ENCODE data around the gene FXYD6.

The FXYD6 gene

GRCh38 chr11:117817368-117818040, 59.0 kb downstream of the FXYD6 start:
- Histone ChIP-seq H2AFZ (ENCODE audit: low read depth) (peak overlapping the region; percentile 75), H3K36me3 (ENCODE audit: insufficient read depth) (no peaks in the 10 kb centered on the region)

GRCh38 chr11:117816846-117817367, 59.6 kb downstream of the FXYD6 start:
- Histone ChIP-seq H4K20me1 (ENCODE audit: insufficient read depth) (no peaks in the 10 kb centered on the region), H3K4me1 (ENCODE audit: low read depth, poor library complexity, severe bottlenecking) (peaks cover 45% of the 10 kb centered on the region), H3K27ac (no peak overlapping the region), H3K27me3 (ENCODE audit: insufficient read depth, low read depth) (no peaks in the 10 kb centered on the region), H3K36me3 (ENCODE audit: insufficient read depth) (no peaks in the 10 kb centered on the region), H2AFZ (ENCODE audit: low read depth) (peak overlapping the region; percentile 75; the same call in 1 of the 2 replicates), H3K4me3 (IDR thresholded peaks at IDR 0.05; ENCODE audit: insufficient read depth, low read depth, low read length) (no peak overlapping the region), H3K79me2 (ENCODE audit: insufficient read depth, low read depth) (no peaks in the 10 kb centered on the region), H3K4me2 (no peak overlapping the region), H3K9ac (no peak overlapping the region)
- TF ChIP-seq CTCF (conservative IDR thresholded peaks at IDR 0.05; ENCODE audit: low read depth, low read length) = no peak

More at GRCh38 chr11:117817368-117818040, 59.0 kb downstream of the FXYD6 start:
- Histone ChIP-seq H3K27me3 (ENCODE audit: insufficient read depth, low read depth) (no peaks in the 10 kb centered on the region), H3K27ac (no peak overlapping the region; the same call in 1 of the 2 replicates), H3K79me2 (ENCODE audit: insufficient read depth, low read depth) (no peaks in the 10 kb centered on the region), H4K20me1 (ENCODE audit: insufficient read depth) (no peaks in the 10 kb centered on the region), H3K9ac (no peak overlapping the region), H3K4me3 (IDR thresholded peaks at IDR 0.05; ENCODE audit: insufficient read depth, low read depth, low read length) (no peak overlapping the region), H3K4me1 (ENCODE audit: low read depth, poor library complexity, severe bottlenecking) (peaks cover 45% of the 10 kb centered on the region), H3K4me2 (no peak overlapping the region; the same call in 1 of the 2 replicates)
- peak; percentile 90 for TF ChIP-seq CTCF (conservative IDR thresholded peaks at IDR 0.05; ENCODE audit: low read depth, low read length)

GRCh38 chr11:117816151-117816741, 60.2 kb downstream of the FXYD6 start:
- Histone ChIP-seq H3K4me3 (IDR thresholded peaks at IDR 0.05; ENCODE audit: insufficient read depth, low read depth, low read length) (no peak overlapping the region), H3K79me2 (ENCODE audit: insufficient read depth, low read depth) (no peaks in the 10 kb centered on the region), H3K27me3 (ENCODE audit: insufficient read depth, low read depth) (no peaks in the 10 kb centered on the region), H3K27ac (peak overlapping the region; percentile 85), H3K9ac (peak overlapping the region; percentile 49; the same call in 1 of the 2 replicates), H3K4me1 (ENCODE audit: low read depth, poor library complexity, severe bottlenecking) (peaks cover 45% of the 10 kb centered on the region), H3K4me2 (peak overlapping the region; percentile 38), H3K36me3 (ENCODE audit: insufficient read depth) (no peaks in the 10 kb centered on the region), H2AFZ (ENCODE audit: low read depth) (peak overlapping the region; percentile 66; the same call in 1 of the 2 replicates), H4K20me1 (ENCODE audit: insufficient read depth) (no peaks in the 10 kb centered on the region)
- TF ChIP-seq CTCF (conservative IDR thresholded peaks at IDR 0.05; ENCODE audit: low read depth, low read length) = no peak

- Histone ChIP-seq H3K4me3 (IDR thresholded peaks at IDR 0.05; ENCODE audit: insufficient read depth, low read depth, low read length) (no peak overlapping the region), H3K4me2 (peak overlapping the region; percentile 38), H3K27ac (peak overlapping the region; percentile 85), H3K4me1 (ENCODE audit: low read depth, poor library complexity, severe bottlenecking) (peaks cover 45% of the 10 kb centered on the region), H3K36me3 (ENCODE audit: insufficient read depth) (no peaks in the 10 kb centered on the region), H3K9ac (peak overlapping the region; percentile 49), H3K27me3 (ENCODE audit: insufficient read depth, low read depth) (no peaks in the 10 kb centered on the region), H3K79me2 (ENCODE audit: insufficient read depth, low read depth) (no peaks in the 10 kb centered on the region), H4K20me1 (ENCODE audit: insufficient read depth) (no peaks in the 10 kb centered on the region), H2AFZ (ENCODE audit: low read depth) (peak overlapping the region; percentile 66; the same call in 1 of the 2 replicates)
- TF ChIP-seq CTCF (conservative IDR thresholded peaks at IDR 0.05; ENCODE audit: low read depth, low read length) = no peak
These were observed 61.1 kb downstream of the FXYD6 start for GRCh38 chr11:117815262-117815803.

All from KMS-11 (cell line).